AG04449 (cell line): Measurements from ENCODE around the gene POC1B.
"Not testable (repeated sequence)": the region's sequence is repeated elsewhere in the genome, so short reads cannot be mapped to it uniquely, and the experiment has no call there.

Experiments
- CTCF ChIA-PET: fragments of 350-600 bp; formaldehyde crosslinking; extraction: SDS; loops from one replicate; lab custom pipeline; 2021; ENCODE audit warnings: antibody characterized with exemption; lab: Yijun Ruan, JAX
- POLR2A ChIA-PET: fragments of 400-600, 350-600 bp; formaldehyde crosslinking; extraction: SDS; loops from one replicate; lab custom pipeline; 2020; ENCODE audit warnings: antibody characterized with exemption, inconsistent platforms; lab: Yijun Ruan, JAX
- DNase-seq: peaks from one replicate; pipeline ENCODE4 v3.0.0-alpha.2; 2010; ENCODE audit warnings: low read depth, low spot score
- H3K4me3 ChIP-seq: 2 replicates; pipeline ENCODE4 v1.5.1; 2011; ENCODE audit warnings: low read depth, mild to moderate bottlenecking, control low read depth, low read length
- TF ChIP-seq, protein P1 (sequence below): IDR thresholded peaks from one replicate; pipeline ENCODE4 v1.5.1; 2011; ENCODE audit warnings: mild to moderate bottlenecking, moderate library complexity, low read length, control low read depth, inconsistent platforms; ENCODE audit not compliant: insufficient read depth; ENCODE audit errors: missing control alignments

The POC1B gene

DNA sequence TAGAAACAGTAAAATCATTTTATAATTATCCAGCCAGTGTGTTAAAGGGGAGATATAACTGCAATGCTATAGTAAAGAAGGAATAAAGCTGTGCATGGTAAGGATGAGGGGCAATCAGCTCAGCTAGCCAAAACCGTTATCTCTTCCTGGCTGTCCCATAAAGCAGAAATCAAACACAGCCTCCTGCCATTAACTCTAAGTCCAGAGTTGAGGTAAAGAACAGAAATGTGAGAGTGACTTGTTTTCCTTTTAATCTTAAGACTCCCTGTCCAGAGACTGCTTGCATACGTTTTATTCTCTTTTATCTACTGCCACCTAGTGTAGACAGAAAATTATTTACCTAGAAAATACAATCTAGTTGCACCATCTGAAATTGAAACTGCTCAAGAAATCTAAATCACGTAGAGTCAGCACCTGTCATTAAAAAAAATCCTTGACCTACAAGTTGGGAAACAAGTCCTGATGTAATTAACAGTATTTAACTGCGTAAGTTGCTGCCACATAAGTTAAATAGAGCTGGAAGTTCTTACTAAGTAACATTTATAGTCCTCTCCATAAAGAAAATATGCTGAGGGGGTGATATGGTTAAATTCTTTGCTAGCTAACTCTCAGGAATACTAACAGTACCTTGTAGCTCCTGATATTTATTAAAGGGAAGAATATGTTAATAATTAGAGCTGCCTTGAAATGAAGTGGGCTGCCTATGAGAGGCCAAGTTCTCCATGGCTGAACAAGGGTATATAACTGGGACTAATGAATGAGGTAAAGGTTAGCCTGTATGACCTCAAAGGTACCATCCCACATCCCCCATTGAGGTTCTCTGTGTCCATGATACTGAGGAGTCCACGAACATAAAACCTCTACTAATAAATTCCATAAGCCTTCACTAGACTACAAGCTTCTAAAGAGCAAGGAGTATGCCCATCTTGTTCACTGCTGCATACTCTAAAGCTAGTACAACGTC lies 63.9 kb downstream of the POC1B start:
- ChIA-PET CTCF (interaction anchor here (0.7 to 11.5 kb wide), 52 partner anchors 9 to 883 kb away, joined by 3 to 195 read pairs (median 5); partner anchors contain the start of genes DUSP6, GALNT4 and POC1B), POLR2A (interaction anchor here (0.8 to 2.0 kb wide), 2 partner anchors 109 to 393 kb away, joined by 3 to 10 read pairs; partner anchors contain the start of gene DUSP6)
- no peak for DNase-seq
- no peak overlapping the region for H3K4me3 ChIP-seq
- TF ChIP-seq, protein P1, sequence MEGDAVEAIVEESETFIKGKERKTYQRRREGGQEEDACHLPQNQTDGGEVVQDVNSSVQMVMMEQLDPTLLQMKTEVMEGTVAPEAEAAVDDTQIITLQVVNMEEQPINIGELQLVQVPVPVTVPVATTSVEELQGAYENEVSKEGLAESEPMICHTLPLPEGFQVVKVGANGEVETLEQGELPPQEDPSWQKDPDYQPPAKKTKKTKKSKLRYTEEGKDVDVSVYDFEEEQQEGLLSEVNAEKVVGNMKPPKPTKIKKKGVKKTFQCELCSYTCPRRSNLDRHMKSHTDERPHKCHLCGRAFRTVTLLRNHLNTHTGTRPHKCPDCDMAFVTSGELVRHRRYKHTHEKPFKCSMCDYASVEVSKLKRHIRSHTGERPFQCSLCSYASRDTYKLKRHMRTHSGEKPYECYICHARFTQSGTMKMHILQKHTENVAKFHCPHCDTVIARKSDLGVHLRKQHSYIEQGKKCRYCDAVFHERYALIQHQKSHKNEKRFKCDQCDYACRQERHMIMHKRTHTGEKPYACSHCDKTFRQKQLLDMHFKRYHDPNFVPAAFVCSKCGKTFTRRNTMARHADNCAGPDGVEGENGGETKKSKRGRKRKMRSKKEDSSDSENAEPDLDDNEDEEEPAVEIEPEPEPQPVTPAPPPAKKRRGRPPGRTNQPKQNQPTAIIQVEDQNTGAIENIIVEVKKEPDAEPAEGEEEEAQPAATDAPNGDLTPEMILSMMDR, result peak; percentile 12

DNA sequence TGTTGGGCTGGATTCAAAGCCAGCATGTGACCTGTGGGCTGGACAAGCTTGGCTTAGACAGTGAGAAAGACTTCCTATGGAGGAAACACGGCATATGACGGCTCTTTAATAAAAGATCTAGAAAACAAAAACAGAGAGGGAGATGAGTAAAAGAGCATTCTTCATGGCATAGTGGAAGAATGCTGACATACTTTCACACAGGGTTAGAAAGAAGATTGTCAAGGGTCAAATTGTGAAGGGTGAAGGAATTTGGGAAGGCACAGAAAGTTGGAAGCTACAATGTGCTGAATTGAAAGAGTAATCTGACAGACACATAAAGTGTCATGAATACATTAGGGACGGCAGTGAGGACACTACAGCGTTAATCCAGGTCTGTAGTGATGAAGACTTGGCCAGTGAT lies 64.7 kb downstream of the POC1B start:
- ChIA-PET CTCF (interaction anchor here (0.6 to 11.5 kb wide), 37 partner anchors 9 to 448 kb away, joined by 3 to 195 read pairs (median 6); partner anchors contain the start of genes DUSP6, GALNT4 and POC1B), POLR2A (interaction anchor here (0.8 to 2.0 kb wide), 2 partner anchors 108 to 392 kb away, joined by 3 to 10 read pairs; partner anchors contain the start of gene DUSP6)
- TF ChIP-seq, protein P1, result no peak
- no peak for DNase-seq
- no peak overlapping the region for H3K4me3 ChIP-seq

DNA sequence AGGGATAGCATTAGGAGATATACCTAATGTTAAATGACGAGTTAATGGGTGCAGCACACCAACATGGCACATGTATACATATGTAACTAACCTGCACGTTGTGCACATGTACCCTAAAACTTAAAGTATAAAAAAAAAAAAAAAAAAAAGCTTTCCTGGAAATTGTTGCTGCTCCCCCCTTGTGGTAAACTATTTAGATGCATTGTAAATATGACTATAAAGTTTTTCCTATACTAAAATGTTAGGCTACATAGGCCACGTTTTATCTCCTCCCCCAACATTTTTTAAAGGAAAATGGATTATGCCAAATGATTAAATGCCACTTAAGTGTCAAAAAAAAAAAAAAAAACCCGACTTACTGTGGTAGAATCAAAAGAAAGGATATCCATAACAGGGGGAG lies 66.6 kb downstream of the POC1B start:
- CTCF ChIA-PET, result interaction anchor here (0.6 to 11.5 kb wide), 14 partner anchors 9 to 637 kb away, joined by 3 to 195 read pairs (median 3); partner anchors contain the start of gene DUSP6
- POLR2A ChIA-PET, DNase-seq, H3K4me3 ChIP-seq: not testable (repeated sequence)

DNA sequence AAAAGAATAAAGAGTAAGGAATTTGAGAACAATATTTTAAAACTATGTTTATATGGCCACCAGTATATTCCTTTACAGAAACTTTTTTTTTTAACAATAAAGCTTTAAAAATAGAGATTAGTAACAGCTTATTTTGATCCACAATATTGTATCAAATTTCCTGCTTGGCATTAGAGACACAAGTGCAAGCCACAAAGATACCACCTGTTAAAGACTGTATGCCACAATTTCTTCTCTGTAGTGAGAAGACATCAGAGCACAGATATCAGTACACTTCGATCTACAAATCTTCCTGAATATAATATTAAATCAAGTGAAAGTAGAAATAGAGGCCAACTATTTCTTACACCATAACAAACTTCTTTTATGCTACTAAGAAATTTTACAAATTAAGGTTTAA lies 69.3 kb downstream of the POC1B start:
- no peak for DNase-seq
- ChIA-PET POLR2A (no interaction called here), CTCF (interaction anchor here (11.5 kb wide), 1 partner anchor 437 kb away, joined by 195 read pairs; no protein-coding TSS in a partner anchor)
- no peak overlapping the region for H3K4me3 ChIP-seq
- TF ChIP-seq, protein P1, result no peak

DNA sequence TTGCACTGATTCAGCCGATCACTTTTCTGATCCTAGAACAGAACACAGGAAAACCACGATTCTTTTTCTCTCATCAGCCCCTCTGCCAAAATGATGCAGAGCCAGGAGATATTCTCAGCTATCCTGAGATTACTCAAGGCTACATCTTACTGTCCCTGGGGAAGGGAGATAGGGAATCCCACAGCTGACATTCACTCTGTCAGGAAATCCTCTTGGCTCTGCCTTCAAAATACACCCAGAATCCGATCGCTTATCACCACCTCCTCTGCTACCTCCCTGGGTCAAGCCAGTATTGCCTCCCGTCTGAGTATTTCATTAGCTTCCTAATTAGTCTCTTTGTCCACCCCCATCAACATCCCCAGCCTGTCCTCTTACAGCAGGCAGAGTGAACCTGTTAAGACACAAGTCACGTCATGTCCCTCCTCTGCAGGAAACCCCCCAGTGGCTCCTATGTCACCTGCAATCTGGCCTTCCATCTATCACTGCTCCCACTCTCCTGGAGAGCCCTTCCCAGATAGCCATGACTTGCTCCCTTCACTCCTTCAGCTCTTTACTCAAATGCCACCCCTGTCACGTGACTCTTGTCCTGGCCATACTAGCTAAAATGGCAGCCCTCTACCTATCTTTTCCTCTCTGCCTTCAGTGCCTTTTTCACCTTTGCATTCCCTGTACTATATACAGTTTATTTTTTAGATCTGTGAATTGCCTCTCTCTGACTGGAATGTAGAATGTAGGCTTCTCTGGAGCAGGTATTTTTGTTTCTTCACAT lies 71.6 kb downstream of the POC1B start:
- POLR2A ChIA-PET, result interaction anchor here (1.0 kb wide), 1 partner anchor 102 kb away, joined by 6 read pairs; the partner anchor contains the start of gene DUSP6
- TF ChIP-seq, protein P1, result no peak
- H3K4me3 ChIP-seq, result no peak overlapping the region
- no peak for DNase-seq
- CTCF ChIA-PET, result interaction anchor here (0.9 to 11.5 kb wide), 3 partner anchors 12 to 435 kb away, joined by 3 to 195 read pairs (median 3); no protein-coding TSS in a partner anchor

GRCh38 chr12:89453121-89453978 lies 72.5 kb downstream of the POC1B start:
- CTCF ChIA-PET, result interaction anchor here (3.2 to 11.5 kb wide), 2 partner anchors 9 to 434 kb away, joined by 14 to 195 read pairs; no protein-coding TSS in a partner anchor
- H3K4me3 ChIP-seq, result no peak overlapping the region
- POLR2A ChIA-PET, result interaction anchor here (1.0 kb wide), 1 partner anchor 101 kb away, joined by 6 read pairs; the partner anchor contains the start of gene DUSP6
- TF ChIP-seq, protein P1, result no peak
- peak; percentile 45 for DNase-seq
